Muscle layer of duodenum (tissue), 2 donors: ENCODE results near the gene ANKRD44.

ENCODE experiments used
- H3K27ac ChIP-seq: one replicate; pipeline ENCODE4 v1.7.0; 2013; ENCODE audit warnings: mild to moderate bottlenecking, low read length
- H3K27me3 ChIP-seq: one replicate; pipeline ENCODE4 v1.7.0; 2013; ENCODE audit warnings: low read depth, mild to moderate bottlenecking, control low read depth, low read length
- H3K36me3 ChIP-seq, 2 donors: one replicate each; pipeline ENCODE4 v1.7.0; 2013; ENCODE audit warnings: low read length in 2 of 2, control low read depth in 1 of 2, mild to moderate bottlenecking in 1 of 2; ENCODE audit not compliant: insufficient read depth in 2 of 2, control insufficient read depth in 1 of 2
- H3K4me1 ChIP-seq, 2 donors: one replicate each; pipeline ENCODE4 v1.7.0; 2013; ENCODE audit warnings: low read length in 2 of 2, mild to moderate bottlenecking in 2 of 2, control low read depth in 1 of 2, moderate library complexity in 1 of 2; ENCODE audit not compliant: insufficient read depth in 2 of 2, control insufficient read depth in 1 of 2
- H3K4me3 ChIP-seq, 2 donors: one replicate each; pipeline ENCODE4 v1.7.0; 2013; ENCODE audit warnings: low read length in 2 of 2, low read depth in 1 of 2, mild to moderate bottlenecking in 1 of 2
- H3K9me3 ChIP-seq, 2 donors: one replicate each; pipeline ENCODE4 v1.7.0; 2013; ENCODE audit warnings: low read length in 2 of 2, control low read depth in 1 of 2, mild to moderate bottlenecking in 1 of 2; ENCODE audit not compliant: control insufficient read depth in 1 of 2
- donor health status: healthy.

Gene ANKRD44

DNA sequence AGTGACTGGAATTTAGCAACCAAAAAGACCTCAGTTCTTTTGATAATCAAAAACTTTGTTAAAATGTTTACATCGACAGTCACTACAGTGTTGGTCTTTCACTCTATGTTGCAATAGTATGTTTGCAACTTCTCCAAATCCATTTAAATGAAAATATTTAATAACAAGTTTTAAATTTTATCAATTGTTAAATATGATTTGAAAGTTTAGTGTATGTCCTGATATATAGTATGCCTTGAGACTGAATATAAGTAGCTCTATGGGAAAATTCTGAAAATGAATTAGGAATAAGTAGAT lies 109.9 kb downstream of the ANKRD44 start:
- no peaks in the 10 kb centered on the region for H3K36me3 ChIP-seq
- peaks cover 7 to 39% of the 10 kb centered on the region in 2 donors for H3K4me1 ChIP-seq
- no peaks in the 10 kb centered on the region for H3K27me3 ChIP-seq
- H3K27ac ChIP-seq, result no peak overlapping the region
- H3K9me3 ChIP-seq, result no peaks in the 10 kb centered on the region
- no peak overlapping the region for H3K4me3 ChIP-seq

DNA sequence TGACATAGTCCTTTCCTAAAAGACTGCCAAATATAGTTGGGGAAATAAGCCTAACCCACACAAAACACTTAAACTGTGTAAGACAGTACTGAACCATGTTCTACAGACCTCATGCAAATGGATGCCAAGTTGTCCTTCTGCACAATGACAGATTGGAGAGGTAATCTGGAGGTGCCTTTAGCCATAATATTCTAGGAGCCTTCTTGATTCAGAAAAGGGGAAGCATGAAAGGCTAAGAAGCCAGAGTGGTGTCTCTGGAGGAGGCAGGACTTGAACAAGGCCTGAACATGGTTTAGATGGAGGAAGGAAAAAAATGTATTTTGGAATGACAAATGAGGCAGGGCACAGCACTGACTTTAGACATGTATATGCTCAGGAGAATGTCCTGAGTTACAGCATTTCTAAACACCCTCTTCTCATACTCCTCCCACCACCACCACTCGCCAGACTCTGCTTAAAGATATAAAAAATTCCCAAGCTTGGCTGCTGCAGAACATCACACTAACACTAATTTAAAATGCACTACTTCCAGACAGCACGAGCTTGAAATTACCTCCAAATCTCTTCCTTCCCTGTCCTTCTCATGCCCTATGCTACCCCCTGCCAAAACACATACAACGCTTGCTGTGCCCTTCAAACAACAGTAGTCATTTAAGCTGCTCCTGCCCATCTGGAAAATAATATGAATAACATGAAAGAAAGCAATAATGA lies 110.4 kb downstream of the ANKRD44 start:
- Histone ChIP-seq H3K36me3 (no peaks in the 10 kb centered on the region), H3K4me3 (no peak overlapping the region), H3K27me3 (no peaks in the 10 kb centered on the region), H3K9me3 (no peaks in the 10 kb centered on the region), H3K27ac (no peak overlapping the region), H3K4me1 (peaks cover 12 to 44% of the 10 kb centered on the region in 2 donors)

DNA sequence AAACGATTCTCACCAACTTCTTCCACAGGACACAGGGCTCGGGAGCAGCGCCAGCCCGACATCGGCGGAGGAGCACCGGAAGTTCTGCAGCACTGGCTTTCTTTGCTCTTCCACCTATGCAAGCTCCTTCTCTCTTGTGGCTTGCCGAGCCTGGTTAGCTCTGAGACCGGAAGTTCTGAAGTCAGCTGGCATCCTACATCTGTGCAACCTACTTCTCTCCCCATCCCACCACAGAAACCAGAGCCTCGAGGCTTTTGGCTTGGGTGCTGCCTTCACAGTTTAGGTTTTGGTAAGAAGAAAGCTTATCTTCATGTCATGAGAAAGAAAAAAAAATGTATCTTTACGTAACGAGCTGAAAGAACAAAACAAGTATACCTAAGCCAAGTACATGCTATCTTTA lies 111.7 kb downstream of the ANKRD44 start:
- no peaks in the 10 kb centered on the region for H3K9me3 ChIP-seq
- no peaks in the 10 kb centered on the region for H3K27me3 ChIP-seq
- peaks cover 13 to 47% of the 10 kb centered on the region in 2 donors for H3K4me1 ChIP-seq
- no peak overlapping the region for H3K4me3 ChIP-seq
- H3K27ac ChIP-seq, result no peak overlapping the region
- no peaks in the 10 kb centered on the region for H3K36me3 ChIP-seq

DNA sequence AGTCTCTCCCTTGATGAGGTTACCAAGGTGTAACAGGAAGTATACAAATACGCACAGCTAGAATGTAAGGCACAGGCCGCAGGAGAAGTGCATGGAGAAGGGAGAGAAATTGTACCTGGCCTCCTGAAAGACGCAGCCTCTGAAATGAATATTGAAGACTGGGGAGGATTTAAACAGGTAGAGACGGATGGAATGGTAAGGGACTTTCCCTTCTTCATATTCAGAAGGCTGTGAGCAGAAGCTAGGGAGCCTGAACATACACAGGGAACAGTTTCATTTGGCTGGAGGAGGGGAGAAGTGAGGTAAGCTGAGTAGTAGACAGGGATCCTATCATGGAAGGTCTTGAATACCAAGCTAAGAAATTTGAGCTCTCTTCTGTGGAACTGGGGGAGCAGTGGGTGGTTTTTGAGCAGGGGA lies 112.7 kb downstream of the ANKRD44 start:
- no peak overlapping the region for H3K27ac ChIP-seq
- no peak overlapping the region for H3K4me3 ChIP-seq
- H3K4me1 ChIP-seq, result peaks cover 13 to 47% of the 10 kb centered on the region in 2 donors
- no peaks in the 10 kb centered on the region for H3K27me3 ChIP-seq
- no peaks in the 10 kb centered on the region for H3K36me3 ChIP-seq
- no peaks in the 10 kb centered on the region for H3K9me3 ChIP-seq

DNA sequence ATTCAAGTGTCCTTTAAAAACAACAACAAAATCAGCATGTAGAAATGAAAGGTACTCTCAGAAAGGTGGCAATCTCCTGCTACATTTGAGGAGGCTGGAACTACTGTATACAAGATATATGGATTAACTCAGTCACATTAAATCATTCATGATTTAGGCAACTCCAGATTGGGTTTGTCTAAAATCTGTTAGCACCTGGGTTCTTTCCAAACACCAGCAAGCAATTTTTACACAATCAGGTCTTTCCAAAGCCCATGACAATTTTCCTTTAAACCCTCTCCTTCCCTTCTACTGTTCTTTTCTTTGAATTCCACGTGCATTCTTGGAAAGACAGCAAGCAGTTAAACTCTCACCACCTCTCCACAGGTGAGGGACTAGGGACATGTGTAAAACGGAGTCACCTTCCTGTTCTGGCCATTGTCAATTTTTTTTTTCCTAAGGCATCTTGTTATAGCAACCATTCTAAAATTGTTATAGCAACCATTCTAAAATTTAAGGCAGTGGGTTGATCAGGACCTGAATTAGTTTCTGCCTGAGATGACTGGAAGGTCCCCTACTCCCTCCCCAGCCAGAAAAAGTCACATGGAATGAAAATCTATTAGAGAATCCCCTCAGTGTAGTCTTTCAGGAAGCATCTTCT lies 113.9 kb downstream of the ANKRD44 start:
- Histone ChIP-seq H3K36me3 (no peaks in the 10 kb centered on the region), H3K9me3 (no peaks in the 10 kb centered on the region), H3K27me3 (no peaks in the 10 kb centered on the region), H3K27ac (no peak overlapping the region), H3K4me1 (peaks cover 13 to 47% of the 10 kb centered on the region in 2 donors), H3K4me3 (no peak overlapping the region)

DNA sequence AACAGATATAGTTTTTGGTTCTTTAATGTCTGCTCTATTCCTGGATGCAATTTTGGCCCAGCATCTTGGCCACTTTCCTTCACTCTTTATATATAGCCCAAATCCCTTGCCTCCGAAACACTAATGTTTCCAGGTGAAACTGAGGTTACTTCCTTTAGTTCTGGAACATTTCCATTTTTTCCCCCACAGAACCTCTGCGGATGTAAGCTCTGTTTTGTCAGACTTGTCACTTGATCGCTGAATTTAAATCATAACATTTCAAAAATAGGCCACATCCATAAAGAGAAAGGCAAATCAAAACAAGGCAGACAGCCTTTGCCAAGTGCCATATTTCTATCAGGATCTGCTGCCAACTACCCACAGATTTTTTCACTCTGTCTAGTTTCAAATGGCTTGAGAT lies 115.1 kb downstream of the ANKRD44 start:
- Histone ChIP-seq H3K36me3 (no peaks in the 10 kb centered on the region), H3K4me1 (peaks cover 13 to 45% of the 10 kb centered on the region in 2 donors), H3K27me3 (no peaks in the 10 kb centered on the region), H3K9me3 (no peaks in the 10 kb centered on the region), H3K4me3 (no peak overlapping the region), H3K27ac (peak overlapping the region; percentile 6)

DNA sequence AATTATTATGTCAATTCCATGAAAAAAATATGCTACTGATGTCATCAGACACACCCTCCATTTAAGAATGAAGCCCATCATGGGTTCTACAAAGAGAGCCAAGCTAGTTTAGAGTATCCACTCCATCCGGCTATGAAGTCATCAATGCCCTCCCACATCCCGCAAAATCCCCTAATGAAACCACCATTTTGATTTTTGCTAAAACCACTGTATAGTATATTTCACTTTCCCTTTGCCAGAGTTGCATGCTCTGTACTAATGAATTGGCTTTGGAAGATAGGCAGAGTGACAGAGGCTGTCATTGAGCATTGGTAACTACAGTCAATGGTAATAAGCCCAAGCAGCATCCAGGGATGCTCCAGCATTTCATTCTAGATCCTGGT lies 118.6 kb downstream of the ANKRD44 start:
- H3K4me1 ChIP-seq, result peaks cover 7 to 20% of the 10 kb centered on the region in 2 donors
- no peak overlapping the region for H3K27ac ChIP-seq
- no peaks in the 10 kb centered on the region for H3K9me3 ChIP-seq
- H3K4me3 ChIP-seq, result no peak overlapping the region
- no peaks in the 10 kb centered on the region for H3K27me3 ChIP-seq
- no peaks in the 10 kb centered on the region for H3K36me3 ChIP-seq

DNA sequence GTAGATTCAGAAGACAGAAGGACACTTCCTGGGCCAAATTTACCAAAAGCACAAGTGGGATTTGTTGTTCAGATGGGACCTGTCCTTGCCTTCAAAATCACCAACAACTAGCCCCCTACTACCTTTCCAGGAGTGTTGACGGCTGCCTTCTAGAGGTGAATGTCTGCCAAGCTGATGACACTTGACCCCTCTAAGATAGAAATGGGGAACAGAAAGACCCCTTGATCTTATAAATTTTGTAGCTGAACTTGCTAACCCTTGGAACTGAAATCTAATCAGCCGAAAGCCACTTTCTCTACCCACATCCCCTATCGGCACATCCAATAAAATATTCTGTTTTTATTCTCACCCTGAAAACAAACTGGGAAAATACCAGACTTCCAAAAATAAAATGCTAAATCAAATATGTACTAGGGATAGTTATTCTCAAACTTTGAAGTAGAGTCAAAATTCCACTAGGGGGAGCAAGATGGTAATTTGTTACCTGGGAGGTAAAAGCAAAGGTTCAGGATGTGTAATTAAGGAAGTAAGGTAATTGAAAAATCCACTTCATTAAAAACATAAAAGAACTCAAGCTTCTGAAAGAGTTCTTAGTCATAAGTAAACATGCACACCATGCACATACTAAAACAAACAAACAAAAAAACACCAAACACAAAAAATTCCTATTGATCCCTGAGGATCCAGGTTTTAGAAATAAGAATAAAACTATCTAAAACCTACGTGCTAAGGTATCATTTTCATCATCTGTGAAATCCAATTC lies 119.2 kb downstream of the ANKRD44 start:
- peaks cover 7 to 14% of the 10 kb centered on the region in 2 donors for H3K4me1 ChIP-seq

DNA sequence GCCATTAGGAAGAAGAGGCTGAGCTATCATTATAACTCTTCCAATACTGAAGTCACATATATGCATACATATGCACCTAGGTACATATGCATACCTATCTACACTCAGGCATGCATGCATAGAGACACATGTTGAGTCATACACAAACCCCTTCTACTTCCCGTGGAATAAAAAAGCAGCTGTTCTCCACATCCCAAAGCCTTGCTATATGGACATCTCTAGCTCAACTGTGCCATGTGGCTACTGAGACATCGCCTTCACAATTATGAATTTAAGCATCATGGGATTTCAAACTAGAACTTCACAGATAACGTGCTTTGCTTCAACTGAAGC lies 120.5 kb downstream of the ANKRD44 start:
- no peaks in the 10 kb centered on the region for H3K27me3 ChIP-seq
- no peak overlapping the region for H3K27ac ChIP-seq
- no peaks in the 10 kb centered on the region for H3K9me3 ChIP-seq
- H3K4me3 ChIP-seq, result no peak overlapping the region
- peaks cover 0 to 2% of the 10 kb centered on the region in 2 donors for H3K4me1 ChIP-seq
- H3K36me3 ChIP-seq, result peaks cover 0 to under 1% of the 10 kb centered on the region in 2 donors

More for the DNA sequence above, 119.2 kb downstream of the ANKRD44 start:
- Histone ChIP-seq H3K27ac (no peak overlapping the region), H3K36me3 (no peaks in the 10 kb centered on the region), H3K9me3 (no peaks in the 10 kb centered on the region), H3K4me3 (no peak overlapping the region), H3K27me3 (no peaks in the 10 kb centered on the region)

DNA sequence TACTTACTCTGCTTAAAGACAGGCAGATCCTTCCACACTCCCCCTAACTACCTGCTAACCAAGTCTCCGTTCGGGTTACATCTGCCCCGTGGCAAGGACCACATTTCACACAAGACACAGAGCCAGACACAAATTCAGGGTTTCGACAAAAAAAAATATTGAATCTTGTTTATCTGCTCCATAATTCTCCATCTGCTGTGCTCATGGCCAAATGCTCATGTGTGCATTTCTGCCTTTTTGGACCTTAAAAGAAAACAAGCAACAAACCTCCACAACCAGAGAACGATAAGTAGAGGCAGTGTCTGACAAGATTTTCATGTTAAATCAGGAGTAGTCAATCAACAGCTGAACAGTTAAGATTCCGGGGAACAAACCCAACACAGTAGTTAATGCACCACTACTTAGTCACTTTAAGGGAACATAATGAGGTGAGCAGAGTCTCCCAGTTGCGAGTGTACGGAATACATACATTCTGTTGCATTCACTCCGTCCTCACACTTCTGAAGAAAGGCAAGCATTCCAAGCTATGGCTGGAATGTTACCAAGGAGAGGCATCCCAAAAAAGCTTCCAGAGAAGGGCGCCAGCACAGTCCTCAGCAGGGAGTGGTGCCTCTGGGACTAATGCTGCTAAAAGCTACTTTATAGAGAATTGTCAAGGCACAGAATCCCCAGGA lies 121.0 kb downstream of the ANKRD44 start:
- H3K9me3 ChIP-seq, result no peaks in the 10 kb centered on the region
- no peaks in the 10 kb centered on the region for H3K27me3 ChIP-seq
- peaks cover 0 to 6% of the 10 kb centered on the region in 2 donors for H3K36me3 ChIP-seq
- H3K27ac ChIP-seq, result no peak overlapping the region
- no peaks in the 10 kb centered on the region for H3K4me1 ChIP-seq
- no peak overlapping the region for H3K4me3 ChIP-seq

DNA sequence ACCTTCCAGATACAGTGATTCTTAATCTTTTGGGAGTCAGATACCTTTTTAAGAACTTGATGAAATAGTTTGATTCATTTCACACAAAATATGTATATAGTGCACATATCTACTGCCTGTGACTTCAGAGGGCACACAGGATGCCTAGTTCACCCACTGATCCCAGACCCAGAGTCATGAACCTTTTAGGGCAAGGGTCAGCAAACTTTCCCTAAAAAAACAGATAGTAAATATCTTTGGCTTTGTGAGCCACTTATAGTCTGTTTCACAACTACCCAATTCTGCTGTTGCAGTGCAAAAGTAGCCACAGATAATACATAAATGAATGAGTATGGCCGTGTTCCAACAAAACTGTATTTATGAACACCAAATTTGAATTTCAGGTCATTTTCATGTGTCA lies 124.9 kb downstream of the ANKRD44 start:
- peaks cover 0 to 7% of the 10 kb centered on the region in 2 donors for H3K36me3 ChIP-seq
- H3K9me3 ChIP-seq, result no peaks in the 10 kb centered on the region
- no peaks in the 10 kb centered on the region for H3K27me3 ChIP-seq
- no peaks in the 10 kb centered on the region for H3K4me1 ChIP-seq
- H3K4me3 ChIP-seq, result no peak overlapping the region
- no peak overlapping the region for H3K27ac ChIP-seq
